ENCODE measurements around the gene SLC12A1. TPM values are rescaled to one million over a fixed set of nuclear protein-coding genes. Genes with fewer than 3 reads are reported as not detected.

SLC12A1 gene
- total RNA-seq, 1 donor from 2014 or later: not detected

GRCh38 chr15:48289628-48290027 lies 83.5 kb downstream of the SLC12A1 start:
- intact Hi-C loops (cut with DNase I): no loop called here
- H3K4me1 ChIP-seq: no peaks in the 10 kb centered on the region
- H3K9me3 ChIP-seq: no peaks in the 10 kb centered on the region
- no peak overlapping the region for H3K4me3 ChIP-seq
- no peak for TF ChIP-seq CTCF (IDR thresholded peaks at IDR 0.05)
- H3K27me3 ChIP-seq: no peaks in the 10 kb centered on the region
- no peak for ATAC-seq
- no peaks in the 10 kb centered on the region for H3K36me3 ChIP-seq
- H3K27ac ChIP-seq: no peak overlapping the region
- no peak for DNase-seq

- ATAC-seq (no peak), DNase-seq (no peak)
- no peak overlapping the region for H3K4me3 ChIP-seq
- intact Hi-C loops (cut with DNase I): no loop called here
- no peaks in the 10 kb centered on the region for H3K4me1 ChIP-seq
- H3K9me3 ChIP-seq: no peaks in the 10 kb centered on the region
- H3K27ac ChIP-seq: no peak overlapping the region
- no peaks in the 10 kb centered on the region for H3K36me3 ChIP-seq
- no peak for TF ChIP-seq CTCF (IDR thresholded peaks at IDR 0.05)
- peaks cover 6% of the 10 kb centered on the region for H3K27me3 ChIP-seq
These were observed 86.4 kb downstream of the SLC12A1 start for GRCh38 chr15:48292458-48292857.

GRCh38 chr15:48297668-48298067 lies 91.6 kb downstream of the SLC12A1 start:
- H3K27ac ChIP-seq: no peak overlapping the region
- intact Hi-C loops (cut with DNase I): no loop called here
- ATAC-seq (no peak), DNase-seq (no peak)
- H3K9me3 ChIP-seq: no peaks in the 10 kb centered on the region
- H3K4me3 ChIP-seq: no peak overlapping the region
- no peak for TF ChIP-seq CTCF (IDR thresholded peaks at IDR 0.05)
- H3K27me3 ChIP-seq: peaks cover 6% of the 10 kb centered on the region
- H3K4me1 ChIP-seq: no peaks in the 10 kb centered on the region
- H3K36me3 ChIP-seq: no peaks in the 10 kb centered on the region

GRCh38 chr15:48298914-48299313 lies 92.8 kb downstream of the SLC12A1 start:
- no peak for DNase-seq
- no peak for ATAC-seq
- no peaks in the 10 kb centered on the region for H3K9me3 ChIP-seq
- TF ChIP-seq CTCF (IDR thresholded peaks at IDR 0.05): no peak
- H3K4me1 ChIP-seq: no peaks in the 10 kb centered on the region
- H3K36me3 ChIP-seq: no peaks in the 10 kb centered on the region
- H3K4me3 ChIP-seq: no peak overlapping the region
- H3K27ac ChIP-seq: no peak overlapping the region
- intact Hi-C loops (cut with DNase I): no loop called here
- peaks cover 6% of the 10 kb centered on the region for H3K27me3 ChIP-seq

GRCh38 chr15:48300038-48300437 lies 93.9 kb downstream of the SLC12A1 start:
- intact Hi-C loops (cut with DNase I): no loop called here
- H3K4me1 ChIP-seq: no peaks in the 10 kb centered on the region
- no peak for TF ChIP-seq CTCF (IDR thresholded peaks at IDR 0.05)
- no peak overlapping the region for H3K4me3 ChIP-seq
- DNase-seq: no peak
- no peaks in the 10 kb centered on the region for H3K36me3 ChIP-seq
- H3K9me3 ChIP-seq: no peaks in the 10 kb centered on the region
- peaks cover 6% of the 10 kb centered on the region for H3K27me3 ChIP-seq
- ATAC-seq: no peak
- no peak overlapping the region for H3K27ac ChIP-seq

- DNase-seq (no peak), ATAC-seq (no peak)
- H3K27me3 ChIP-seq: no peaks in the 10 kb centered on the region
- no peak overlapping the region for H3K27ac ChIP-seq
- H3K36me3 ChIP-seq: no peaks in the 10 kb centered on the region
- no peaks in the 10 kb centered on the region for H3K9me3 ChIP-seq
- H3K4me3 ChIP-seq: no peak overlapping the region
- no peak for TF ChIP-seq CTCF (IDR thresholded peaks at IDR 0.05)
- no peaks in the 10 kb centered on the region for H3K4me1 ChIP-seq
- intact Hi-C loops (cut with DNase I): no loop called here
These were observed 98.3 kb downstream of the SLC12A1 start for GRCh38 chr15:48304398-48304797.

Data from upper lobe of right lung (tissue), 1 donor.